IMR-90 (cell line): ENCODE measurements around the gene RNU1-3. TPM values are rescaled to one million over a fixed set of nuclear protein-coding genes. Genes with fewer than 3 reads are reported as not detected.

Experiments
- ATAC-seq: fragments of 200-7000 bp; cut with Tn5 transposase; 2 replicates; pipeline ENCODE4 v1.9.1; 2020; ENCODE audit warnings: low read depth, mild to moderate bottlenecking, moderate library complexity
- BruUV-seq: library from RNA; stranded (reverse); fragments of 400-500 nt; replicated peaks from 2 replicates; lab custom pipeline; 2021; lab: Mats Ljungman, UMichigan
- CTCF ChIA-PET: fragments of 300-600 bp; formaldehyde crosslinking; extraction: SDS; loops from one replicate; lab custom pipeline; 2021; ENCODE audit warnings: antibody characterized with exemption; lab: Yijun Ruan, JAX
- POLR2A ChIA-PET: fragments of 300-600 bp; sonication (Branson Sonifier 250); formaldehyde crosslinking; loops from one replicate; lab custom pipeline; 2022; ENCODE audit warnings: antibody characterized with exemption; ENCODE audit not compliant: unreplicated experiment; lab: Charles Lee
- DNase-seq: peaks from one replicate; pipeline ENCODE4 v3.0.0; 2013
- H2AFZ ChIP-seq: replicated peaks from 2 replicates; pipeline ENCODE3; 2013; ENCODE audit warnings: low read length, mild to moderate bottlenecking; ENCODE audit not compliant: poor library complexity
- H2AK5ac ChIP-seq: 2 replicates; pipeline ENCODE4 v1.6.1; 2013; ENCODE audit warnings: low read depth, low read length, inconsistent platforms
- H2AK9ac ChIP-seq: replicated peaks from 2 replicates; pipeline ENCODE3; 2013; ENCODE audit warnings: mild to moderate bottlenecking, low read depth, low read length, moderate library complexity; ENCODE audit not compliant: poor library complexity
- H2BK120ac ChIP-seq: 2 replicates; pipeline ENCODE4 v1.6.1; 2013; ENCODE audit warnings: low read depth, low read length, inconsistent platforms
- H2BK15ac ChIP-seq: 3 replicates; pipeline ENCODE4 v1.6.1; 2013; ENCODE audit warnings: low read depth, low read length, inconsistent platforms
- H2BK20ac ChIP-seq: 2 replicates; pipeline ENCODE4 v1.6.1; 2013; ENCODE audit warnings: low read depth, mild to moderate bottlenecking, inconsistent platforms, low read length, moderate library complexity
- H2BK5ac ChIP-seq: 2 replicates; pipeline ENCODE4 v1.6.1; 2013; ENCODE audit warnings: mild to moderate bottlenecking, low read depth, low read length, inconsistent platforms; ENCODE audit not compliant: poor library complexity, severe bottlenecking
- H3K14ac ChIP-seq: replicated peaks from 2 replicates; pipeline ENCODE4 v1.6.1; 2013; ENCODE audit warnings: low read depth, low read length, inconsistent platforms
- H3K18ac ChIP-seq: 2 replicates; pipeline ENCODE4 v1.6.1; 2013; ENCODE audit warnings: low read depth, low read length, control low read depth
- H3K23ac ChIP-seq: 2 replicates; pipeline ENCODE4 v1.6.1; 2013; ENCODE audit warnings: low read depth, low read length, inconsistent platforms
- H3K27ac ChIP-seq: 2 replicates; pipeline ENCODE4 v1.5.1; 2013; ENCODE audit warnings: mild to moderate bottlenecking, control low read depth, low read length; ENCODE audit not compliant: insufficient read depth
- H3K27me3 ChIP-seq: 2 replicates; pipeline ENCODE4 v1.6.1; 2013; ENCODE audit warnings: low read length; ENCODE audit not compliant: control insufficient read depth, insufficient read depth
- H3K36me3 ChIP-seq: 2 replicates; pipeline ENCODE4 v1.6.1; 2013; ENCODE audit warnings: low read length, mixed read lengths; ENCODE audit not compliant: control insufficient read depth, insufficient read depth
- H3K4ac ChIP-seq: 2 replicates; pipeline ENCODE4 v1.6.1; 2013; ENCODE audit warnings: low read depth, low read length, inconsistent platforms
- H3K4me1 ChIP-seq: 2 replicates; pipeline ENCODE4 v1.6.1; 2013; ENCODE audit warnings: low read length, mixed read lengths; ENCODE audit not compliant: control insufficient read depth, insufficient read depth
- H3K4me2 ChIP-seq: 2 replicates; pipeline ENCODE4 v1.6.1; 2013; ENCODE audit warnings: low read depth, mild to moderate bottlenecking, control low read depth, low read length, moderate library complexity
- H3K4me3 ChIP-seq: 2 replicates; pipeline ENCODE4 v1.5.1; 2013; ENCODE audit warnings: low read depth, mild to moderate bottlenecking, control low read depth, low read length, moderate library complexity; ENCODE audit not compliant: insufficient read depth
- H3K56ac ChIP-seq: 2 replicates; pipeline ENCODE4 v1.6.1; 2013; ENCODE audit warnings: low read length, inconsistent platforms; ENCODE audit not compliant: insufficient read depth; ENCODE audit errors: extremely low read depth
- H3K79me1 ChIP-seq, 2 experiments: 2 replicates each; pipeline ENCODE4 v1.6.1; 2013; ENCODE audit warnings: low read length in 2 of 2, inconsistent platforms in 1 of 2, low read depth in 1 of 2
- H3K9ac ChIP-seq: 2 replicates; pipeline ENCODE4 v1.6.1; 2013; ENCODE audit warnings: low read depth, low read length, control low read depth
- H3K9me1 ChIP-seq: 2 replicates; pipeline ENCODE4 v1.6.1; 2013; ENCODE audit warnings: low read length, inconsistent platforms; ENCODE audit not compliant: insufficient read depth
- H3K9me3 ChIP-seq: 2 replicates; pipeline ENCODE4 v1.6.1; 2013; ENCODE audit warnings: low read length; ENCODE audit not compliant: control insufficient read depth, insufficient read depth
- H4K20me1 ChIP-seq: 2 replicates; pipeline ENCODE4 v1.6.1; 2013; ENCODE audit warnings: low read length, inconsistent platforms; ENCODE audit not compliant: insufficient read depth
- H4K5ac ChIP-seq: 2 replicates; pipeline ENCODE4 v1.6.1; 2013; ENCODE audit warnings: mild to moderate bottlenecking, low read depth, low read length, control low read depth
- H4K8ac ChIP-seq, 2 experiments: 2 replicates each; pipeline ENCODE4 v1.6.1; 2013; ENCODE audit warnings: low read depth in 2 of 2, low read length in 2 of 2, control low read depth in 1 of 2, inconsistent platforms in 1 of 2
- H4K91ac ChIP-seq: 2 replicates; pipeline ENCODE4 v1.6.1; 2013; ENCODE audit warnings: low read depth, low read length, inconsistent platforms; ENCODE audit not compliant: insufficient read depth
- BHLHE40 ChIP-seq: fragments of 150-350 bp; IDR thresholded peaks from 2 replicates; pipeline ENCODE4 v1.6.1; 2016; ENCODE audit warnings: mild to moderate bottlenecking, low read depth, low read length
- CEBPB ChIP-seq: IDR thresholded peaks from 2 replicates; pipeline ENCODE4 v1.6.1; 2012; ENCODE audit warnings: low read depth, low read length, improper control_type of control experiment
- CHD1 ChIP-seq: IDR thresholded peaks from 2 replicates; pipeline ENCODE4 v1.6.1; 2012; ENCODE audit warnings: low read depth, low read length, improper control_type of control experiment
- FOS ChIP-seq: fragments of 150-350 bp; IDR thresholded peaks from 2 replicates; pipeline ENCODE4 v1.6.1; 2016; ENCODE audit warnings: low read depth, low read length
- MAFK ChIP-seq: IDR thresholded peaks from 2 replicates; pipeline ENCODE4 v1.6.1; 2012; ENCODE audit warnings: low read depth, low read length, improper control_type of control experiment
- MAZ ChIP-seq: IDR thresholded peaks from 2 replicates; pipeline ENCODE4 v1.6.1; 2012; ENCODE audit warnings: low read depth, mild to moderate bottlenecking, low read length, improper control_type of control experiment, moderate library complexity, borderline replicate concordance
- MXI1 ChIP-seq: IDR thresholded peaks from 2 replicates; pipeline ENCODE4 v1.6.1; 2012; ENCODE audit warnings: low read depth, mild to moderate bottlenecking, low read length, moderate library complexity, borderline replicate concordance
- NFE2L2 ChIP-seq: fragments of 150-350 bp; IDR thresholded peaks from 2 replicates; pipeline ENCODE4 v1.6.1; 2016; ENCODE audit warnings: low read depth, mild to moderate bottlenecking, low read length
- POLR2A ChIP-seq: IDR thresholded peaks from 2 replicates; pipeline ENCODE4 v1.6.1; 2012; ENCODE audit warnings: mild to moderate bottlenecking, low read depth, low read length
- RAD21 ChIP-seq: IDR thresholded peaks from 2 replicates; pipeline ENCODE4 v1.6.1; 2012; ENCODE audit warnings: low read length, improper control_type of control experiment
- RCOR1 ChIP-seq: IDR thresholded peaks from 2 replicates; pipeline ENCODE4 v1.6.1; 2012; ENCODE audit warnings: mild to moderate bottlenecking, low read length, improper control_type of control experiment; ENCODE audit not compliant: insufficient replicate concordance
- RFX5 ChIP-seq: IDR thresholded peaks from 2 replicates; pipeline ENCODE4 v1.8.0; 2012; ENCODE audit warnings: low read depth, mild to moderate bottlenecking, low read length, moderate library complexity
- SMC3 ChIP-seq: fragments of 150-350 bp; IDR thresholded peaks from 2 replicates; pipeline ENCODE4 v1.6.1; 2016; ENCODE audit warnings: low read depth, mild to moderate bottlenecking, antibody characterized with exemption, low read length, moderate library complexity
- WGBS, 2 experiments: methylation state at CpG; one replicate each; pipeline versions ENCODE4 v1.1.5 to v1.1.7; 2013; ENCODE audit warnings: missing lambda C conversion rate in 2 of 2; ENCODE audit not compliant: insufficient read length in 1 of 2; ENCODE audit errors: extremely low coverage in 2 of 2; 5-methylcytosine and 5-hydroxymethylcytosine counted together
- dilution Hi-C: fragments of 300-500 bp; cut with HindIII; formaldehyde crosslinking; loops from one replicate; pipeline ENCODE4 v1.14.3; 2018; ENCODE audit warnings: low sequenced_read_pairs; ENCODE audit not compliant: unreplicated experiment
- in situ Hi-C: fragments of 300-500 bp; cut with MboI; formaldehyde crosslinking; loops from 3 replicates; pipeline ENCODE4 v1.14.3; 2019; ENCODE audit warnings: low sequenced_read_pairs, inconsistent platforms, mixed read lengths
- intact Hi-C: fragments of 100-400 bp; cut with micrococcal nuclease; formaldehyde crosslinking; loops from 2 replicates; pipeline ENCODE4 v1.10.0; 2022
- polyA plus RNA-seq, 3 experiments: library from polyadenylated mRNA; depleted of rRNA; stranded (reverse); fragments of >200 nt; gene quantifications; 2 replicates each; pipeline ENCODE4 v1.2.3, GENCODE V29; 2012; ENCODE audit warnings: low replicate concordance in 1 of 3
- total RNA-seq: library from RNA; depleted of rRNA; stranded (reverse); fragments of >200 nt; gene quantifications from 2 replicates; pipeline ENCODE4 v1.2.3, GENCODE V29; 2012
- TF ChIP-seq, protein P1 (sequence below): fragments of 150-350 bp; IDR thresholded peaks from 2 replicates; pipeline ENCODE4 v1.6.1; 2017; ENCODE audit warnings: mild to moderate bottlenecking, antibody characterized with exemption, low read length, low read depth
- TF ChIP-seq, protein P2 (sequence below): fragments of 150-350 bp; IDR thresholded peaks from 2 replicates; pipeline ENCODE4 v1.6.1; 2016; ENCODE audit warnings: low read depth, mild to moderate bottlenecking, low read length, moderate library complexity, borderline replicate concordance
- TF ChIP-seq, protein P3 (sequence below): conservative IDR thresholded peaks from 2 replicates; pipeline ENCODE4 v1.5.1; 2012; ENCODE audit warnings: mild to moderate bottlenecking, low read depth, low read length, improper control_type of control experiment

Gene RNU1-3
- total and polyA plus RNA-seq, 2 of the 4 experiments (the other 2 are of a cell fraction), result under 0.01 TPM; not detected in 1

DNA sequence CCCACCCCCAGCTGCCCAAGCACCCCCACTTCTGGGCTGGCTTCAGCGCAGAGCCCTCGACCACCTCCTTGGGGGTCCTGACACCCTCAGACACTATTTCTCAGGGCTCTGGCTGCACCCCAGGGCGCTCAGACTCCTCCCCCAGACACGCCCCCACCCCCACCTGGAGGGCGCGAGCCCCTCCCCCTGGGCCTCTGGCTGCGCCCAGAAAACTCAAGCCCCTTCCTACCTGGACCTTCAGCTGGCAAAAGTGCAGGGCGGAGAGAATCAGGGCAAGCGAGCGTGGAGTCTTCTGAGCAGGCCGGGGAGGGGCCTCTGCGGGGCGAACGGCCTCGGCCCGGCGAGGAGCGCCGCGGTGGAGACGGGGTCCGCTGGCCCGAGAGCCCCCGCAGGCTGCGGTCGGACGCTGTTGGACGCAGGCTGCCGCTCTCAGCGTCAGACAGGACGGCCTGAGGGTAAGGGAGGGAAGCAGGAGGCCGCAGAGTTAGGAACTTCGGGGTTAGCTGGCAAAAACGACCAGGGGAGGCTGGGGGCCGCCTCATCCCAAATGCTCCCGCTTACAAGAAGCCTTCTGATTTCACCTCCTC is 36.0 kb downstream of the RNU1-3 start:
- dilution Hi-C loops, result no loop called here
- H4K5ac ChIP-seq, result no peak overlapping the region
- H3K27ac ChIP-seq, result no peak overlapping the region
- ATAC-seq, result no peak
- no peak overlapping the region for H3K14ac ChIP-seq
- H3K9me3 ChIP-seq, result no peaks in the 10 kb centered on the region
- no peak overlapping the region for H3K9ac ChIP-seq
- no TSS peak for BruUV-seq
- no peaks in the 10 kb centered on the region for H3K9me1 ChIP-seq
- no peak overlapping the region for H3K4ac ChIP-seq
- no peak overlapping the region for H3K4me2 ChIP-seq
- no peak overlapping the region for H2AFZ ChIP-seq
- TF ChIP-seq NFE2L2, result no peak
- no peak for TF ChIP-seq MAFK
- TF ChIP-seq, protein P1, sequence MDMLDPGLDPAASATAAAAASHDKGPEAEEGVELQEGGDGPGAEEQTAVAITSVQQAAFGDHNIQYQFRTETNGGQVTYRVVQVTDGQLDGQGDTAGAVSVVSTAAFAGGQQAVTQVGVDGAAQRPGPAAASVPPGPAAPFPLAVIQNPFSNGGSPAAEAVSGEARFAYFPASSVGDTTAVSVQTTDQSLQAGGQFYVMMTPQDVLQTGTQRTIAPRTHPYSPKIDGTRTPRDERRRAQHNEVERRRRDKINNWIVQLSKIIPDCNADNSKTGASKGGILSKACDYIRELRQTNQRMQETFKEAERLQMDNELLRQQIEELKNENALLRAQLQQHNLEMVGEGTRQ, result no peak
- TF ChIP-seq RAD21, result no peak
- TF ChIP-seq, protein P2, sequence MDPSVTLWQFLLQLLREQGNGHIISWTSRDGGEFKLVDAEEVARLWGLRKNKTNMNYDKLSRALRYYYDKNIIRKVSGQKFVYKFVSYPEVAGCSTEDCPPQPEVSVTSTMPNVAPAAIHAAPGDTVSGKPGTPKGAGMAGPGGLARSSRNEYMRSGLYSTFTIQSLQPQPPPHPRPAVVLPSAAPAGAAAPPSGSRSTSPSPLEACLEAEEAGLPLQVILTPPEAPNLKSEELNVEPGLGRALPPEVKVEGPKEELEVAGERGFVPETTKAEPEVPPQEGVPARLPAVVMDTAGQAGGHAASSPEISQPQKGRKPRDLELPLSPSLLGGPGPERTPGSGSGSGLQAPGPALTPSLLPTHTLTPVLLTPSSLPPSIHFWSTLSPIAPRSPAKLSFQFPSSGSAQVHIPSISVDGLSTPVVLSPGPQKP, result no peak
- TF ChIP-seq POLR2A, result no peak
- no peak for TF ChIP-seq RFX5
- TF ChIP-seq CEBPB, result no peak
- no peak for TF ChIP-seq FOS
- TF ChIP-seq SMC3, result no peak
- TF ChIP-seq MXI1, result no peak
- no peak for TF ChIP-seq MAZ
- TF ChIP-seq, protein P3, sequence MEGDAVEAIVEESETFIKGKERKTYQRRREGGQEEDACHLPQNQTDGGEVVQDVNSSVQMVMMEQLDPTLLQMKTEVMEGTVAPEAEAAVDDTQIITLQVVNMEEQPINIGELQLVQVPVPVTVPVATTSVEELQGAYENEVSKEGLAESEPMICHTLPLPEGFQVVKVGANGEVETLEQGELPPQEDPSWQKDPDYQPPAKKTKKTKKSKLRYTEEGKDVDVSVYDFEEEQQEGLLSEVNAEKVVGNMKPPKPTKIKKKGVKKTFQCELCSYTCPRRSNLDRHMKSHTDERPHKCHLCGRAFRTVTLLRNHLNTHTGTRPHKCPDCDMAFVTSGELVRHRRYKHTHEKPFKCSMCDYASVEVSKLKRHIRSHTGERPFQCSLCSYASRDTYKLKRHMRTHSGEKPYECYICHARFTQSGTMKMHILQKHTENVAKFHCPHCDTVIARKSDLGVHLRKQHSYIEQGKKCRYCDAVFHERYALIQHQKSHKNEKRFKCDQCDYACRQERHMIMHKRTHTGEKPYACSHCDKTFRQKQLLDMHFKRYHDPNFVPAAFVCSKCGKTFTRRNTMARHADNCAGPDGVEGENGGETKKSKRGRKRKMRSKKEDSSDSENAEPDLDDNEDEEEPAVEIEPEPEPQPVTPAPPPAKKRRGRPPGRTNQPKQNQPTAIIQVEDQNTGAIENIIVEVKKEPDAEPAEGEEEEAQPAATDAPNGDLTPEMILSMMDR, result no peak
- no peak for TF ChIP-seq RCOR1
- no peak for TF ChIP-seq CHD1
- no peak for TF ChIP-seq BHLHE40
- no peaks in the 10 kb centered on the region for H4K20me1 ChIP-seq
- H3K56ac ChIP-seq, result no peak overlapping the region
- H3K4me3 ChIP-seq, result no peak overlapping the region
- intact Hi-C loops, result no loop called here
- H3K4me1 ChIP-seq, result no peaks in the 10 kb centered on the region
- H4K8ac ChIP-seq, result no peak overlapping the region
- H2AK5ac ChIP-seq, result no peak overlapping the region
- no peak overlapping the region for H3K18ac ChIP-seq
- no peak overlapping the region for H2BK20ac ChIP-seq
- H2AK9ac ChIP-seq, result no peak overlapping the region
- no peaks in the 10 kb centered on the region for H3K27me3 ChIP-seq
- H2BK5ac ChIP-seq, result no peak overlapping the region
- CTCF ChIA-PET, result interaction anchor here (0.9 kb wide), 1 partner anchor 11 kb away, joined by 3 read pairs; no protein-coding TSS in a partner anchor
- H4K91ac ChIP-seq, result no peak overlapping the region
- WGBS, 2 experiments, result 90% methylated on average over 30 of the region's 36 CpGs; no CpG with 5 or more reads in 1 of the 2 experiments
- no peak overlapping the region for H2BK15ac ChIP-seq
- H2BK120ac ChIP-seq, result no peak overlapping the region
- H3K36me3 ChIP-seq, result peaks cover 47% of the 10 kb centered on the region
- H3K79me1 ChIP-seq, result peaks cover 2 to 7% of the 10 kb centered on the region in 2 experiments; a peak in 1 of 4 replicates
- DNase-seq, result no peak
- H3K23ac ChIP-seq, result no peak overlapping the region
- POLR2A ChIA-PET, result no interaction called here
- in situ Hi-C loops, result no loop called here
